GM12874 (cell line): ENCODE data around the gene WDTC1.

ENCODE experiments used
- TF ChIP-seq, protein P1 (sequence below): IDR thresholded peaks from 2 replicates; pipeline ENCODE4 v1.5.1; 2011; ENCODE audit warnings: low read depth, mild to moderate bottlenecking, control low read depth, low read length, moderate library complexity; ENCODE audit not compliant: insufficient read depth

Gene WDTC1

DNA sequence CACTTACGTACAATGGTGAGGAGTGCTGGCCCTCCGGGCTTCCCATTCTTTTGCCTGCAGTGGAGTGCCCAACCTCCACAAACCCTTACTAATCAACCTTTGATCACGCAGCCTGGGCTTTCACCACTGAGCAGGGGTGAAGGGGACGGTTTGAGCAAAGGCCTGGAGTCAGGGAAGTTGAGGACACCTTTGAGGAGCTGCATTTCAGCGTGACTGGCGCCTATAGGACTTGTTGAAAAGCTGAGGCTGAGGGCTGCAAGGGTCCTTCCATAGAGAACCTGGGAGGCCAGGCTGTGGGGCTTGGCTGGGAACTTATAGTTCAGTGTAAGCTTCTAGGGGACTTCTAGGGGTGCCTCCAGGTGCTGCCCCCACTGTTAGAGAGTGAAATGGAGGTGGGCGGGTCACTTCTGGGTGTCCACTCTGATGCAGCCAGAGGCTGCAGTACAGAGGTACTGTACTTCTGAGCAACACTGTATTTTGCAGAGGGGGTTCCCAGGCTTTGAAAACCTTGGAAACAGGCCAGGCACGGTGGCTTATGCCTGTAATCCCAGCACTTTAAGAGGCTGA, 117.2 kb downstream of the WDTC1 start:
- TF ChIP-seq, protein P1, sequence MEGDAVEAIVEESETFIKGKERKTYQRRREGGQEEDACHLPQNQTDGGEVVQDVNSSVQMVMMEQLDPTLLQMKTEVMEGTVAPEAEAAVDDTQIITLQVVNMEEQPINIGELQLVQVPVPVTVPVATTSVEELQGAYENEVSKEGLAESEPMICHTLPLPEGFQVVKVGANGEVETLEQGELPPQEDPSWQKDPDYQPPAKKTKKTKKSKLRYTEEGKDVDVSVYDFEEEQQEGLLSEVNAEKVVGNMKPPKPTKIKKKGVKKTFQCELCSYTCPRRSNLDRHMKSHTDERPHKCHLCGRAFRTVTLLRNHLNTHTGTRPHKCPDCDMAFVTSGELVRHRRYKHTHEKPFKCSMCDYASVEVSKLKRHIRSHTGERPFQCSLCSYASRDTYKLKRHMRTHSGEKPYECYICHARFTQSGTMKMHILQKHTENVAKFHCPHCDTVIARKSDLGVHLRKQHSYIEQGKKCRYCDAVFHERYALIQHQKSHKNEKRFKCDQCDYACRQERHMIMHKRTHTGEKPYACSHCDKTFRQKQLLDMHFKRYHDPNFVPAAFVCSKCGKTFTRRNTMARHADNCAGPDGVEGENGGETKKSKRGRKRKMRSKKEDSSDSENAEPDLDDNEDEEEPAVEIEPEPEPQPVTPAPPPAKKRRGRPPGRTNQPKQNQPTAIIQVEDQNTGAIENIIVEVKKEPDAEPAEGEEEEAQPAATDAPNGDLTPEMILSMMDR, result no peak

DNA sequence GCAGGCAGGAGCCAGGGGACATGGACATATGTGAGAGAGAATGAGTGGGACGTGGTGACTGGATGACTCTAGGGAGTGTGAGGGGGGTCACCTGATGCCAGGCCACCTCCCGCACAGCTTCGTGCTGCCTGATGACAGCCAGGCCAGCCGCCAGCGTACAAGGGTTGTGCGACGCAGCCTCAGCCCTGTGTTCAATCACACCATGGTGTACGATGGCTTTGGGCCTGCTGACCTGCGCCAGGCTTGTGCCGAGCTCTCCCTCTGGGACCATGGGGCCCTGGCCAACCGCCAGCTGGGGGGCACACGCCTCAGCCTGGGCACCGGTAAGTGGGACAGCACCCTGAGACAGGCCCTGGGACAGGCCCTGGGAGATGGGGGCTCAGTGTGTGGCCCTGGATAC, 118.7 kb downstream of the WDTC1 start:
- TF ChIP-seq, protein P1, result no peak

DNA sequence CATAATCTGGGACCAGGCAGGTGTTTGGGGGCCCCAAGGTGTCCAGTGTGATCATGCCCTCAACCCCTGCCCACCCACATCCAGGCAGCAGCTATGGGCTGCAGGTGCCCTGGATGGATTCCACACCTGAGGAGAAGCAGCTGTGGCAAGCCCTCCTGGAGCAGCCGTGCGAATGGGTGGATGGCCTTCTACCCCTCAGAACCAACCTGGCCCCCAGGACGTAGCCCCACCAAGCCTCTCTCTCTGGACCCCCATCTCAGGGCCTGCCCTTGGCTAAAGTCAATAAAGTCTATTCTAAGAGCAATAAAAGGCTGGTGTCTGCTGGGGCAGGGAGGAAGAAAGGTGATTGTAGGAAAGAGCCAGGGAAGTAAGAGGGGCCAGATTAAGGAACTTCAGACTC, 119.2 kb downstream of the WDTC1 start:
- TF ChIP-seq, protein P1, result no peak

DNA sequence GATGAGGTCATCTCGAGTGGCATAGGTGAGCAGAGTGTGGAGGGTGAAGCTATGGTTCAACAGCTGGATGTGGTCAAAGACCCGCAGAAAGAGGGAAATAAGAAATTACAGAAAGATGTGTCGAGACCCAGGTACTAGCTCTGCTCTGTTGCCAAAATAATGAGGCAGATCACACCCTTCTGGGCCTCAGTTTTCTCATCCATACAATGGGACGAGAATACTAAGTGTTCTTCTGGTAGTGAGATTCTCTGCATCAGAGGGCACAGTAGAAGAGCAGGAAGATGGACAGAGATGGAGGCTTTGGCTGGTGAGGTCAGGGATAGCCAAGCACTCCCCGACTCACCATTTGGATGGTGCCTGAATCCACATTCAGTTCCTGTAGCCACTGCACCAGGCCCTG, 121.3 kb downstream of the WDTC1 start:
- TF ChIP-seq, protein P1, result no peak

DNA sequence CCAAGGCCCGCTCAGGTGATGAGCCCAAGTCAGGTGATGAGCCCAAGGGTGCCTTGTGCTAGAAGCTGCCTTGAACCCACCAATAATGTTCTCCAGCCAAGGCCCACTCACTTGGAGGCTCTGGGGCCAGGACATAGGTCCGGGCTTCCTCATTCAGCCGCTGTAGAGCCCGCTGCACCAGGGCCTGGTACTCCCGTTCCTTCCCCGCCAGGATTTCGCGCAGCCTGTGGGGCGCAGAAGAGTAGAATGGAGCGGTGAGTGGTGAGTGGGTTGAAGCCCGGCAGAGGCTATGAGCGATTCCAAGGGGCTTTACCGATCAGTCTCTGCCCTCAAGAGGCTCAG, 121.8 kb downstream of the WDTC1 start:
- TF ChIP-seq, protein P1, result no peak

DNA sequence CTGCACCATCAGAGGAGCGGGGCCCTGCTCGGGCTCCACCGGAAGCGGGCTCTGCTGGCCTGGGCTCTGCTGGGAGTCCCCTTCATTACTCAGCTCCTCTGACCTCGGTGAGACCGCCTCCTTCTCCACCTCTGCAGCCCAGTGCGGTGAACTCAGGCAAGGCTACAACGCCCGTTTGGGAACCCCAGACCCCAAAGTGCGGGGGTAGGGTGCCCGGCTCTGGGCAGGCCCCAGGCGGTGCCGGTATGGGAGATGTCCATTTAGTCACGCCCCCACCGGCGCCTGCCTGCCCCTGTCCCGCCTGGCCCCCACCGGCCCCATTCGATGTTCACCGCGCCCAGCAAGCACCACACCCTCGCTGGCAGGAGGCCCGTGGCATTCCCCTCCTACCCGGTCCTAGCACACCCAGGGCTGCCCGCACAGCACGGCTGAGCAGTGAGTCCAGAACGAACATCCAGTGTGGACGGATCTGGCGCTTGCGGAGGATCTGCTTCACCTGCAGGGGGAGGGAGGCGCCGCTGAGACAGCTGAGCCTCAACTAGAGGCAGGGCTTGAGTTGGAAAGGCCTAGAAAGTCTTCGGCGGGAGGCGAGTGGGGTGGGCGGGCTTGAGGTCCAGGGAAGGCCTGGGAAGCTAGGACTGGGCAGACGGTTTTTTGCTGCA, 122.3 kb downstream of the WDTC1 start:
- TF ChIP-seq, protein P1, result no peak

DNA sequence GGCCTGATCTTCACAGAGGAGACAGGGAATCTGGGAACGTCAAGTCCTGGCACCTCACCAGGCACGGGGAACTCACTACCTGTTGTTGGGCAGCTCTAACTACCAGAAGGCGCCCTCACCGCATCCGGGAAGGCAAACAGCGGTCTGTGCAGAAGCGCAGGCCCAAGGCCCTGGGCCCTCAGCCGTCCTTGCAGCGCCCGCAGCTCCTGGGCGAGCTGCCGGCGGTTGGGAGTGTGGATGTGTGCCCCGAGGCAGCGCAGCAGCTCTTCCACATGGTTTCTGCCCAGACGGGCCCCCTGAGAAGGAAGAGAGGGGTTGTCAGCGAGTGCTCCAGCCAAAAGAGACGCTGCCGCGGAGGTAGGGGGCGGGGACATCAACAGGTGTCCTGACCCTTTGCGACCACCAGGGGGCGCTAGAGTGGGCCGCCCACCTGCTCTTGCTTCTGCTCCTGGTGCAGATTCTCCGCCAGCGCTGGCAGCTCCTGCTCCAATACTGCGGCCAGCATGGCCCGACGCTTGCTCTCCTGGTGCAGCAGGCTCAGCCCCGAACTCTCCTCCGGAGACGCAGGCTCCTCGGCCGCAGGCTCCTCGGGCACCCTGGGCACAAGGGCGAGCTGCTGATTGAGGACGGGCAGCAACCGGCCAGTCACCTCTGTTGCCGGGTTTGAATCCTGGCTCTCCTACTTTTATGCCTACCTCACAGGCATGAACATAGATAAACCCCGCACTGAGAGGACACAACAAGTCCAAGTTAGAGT, 123.0 kb downstream of the WDTC1 start:
- TF ChIP-seq, protein P1, result peak; percentile 99
